GM19043 (cell line): ENCODE data around the gene RTP2.
"Not testable (repeated sequence)": the region's sequence is repeated elsewhere in the genome, so short reads cannot be mapped to it uniquely, and the experiment has no call there.

Source experiments
- ATAC-seq: cut with Tn5 transposase; IDR thresholded peaks from one replicate; pipeline ENCODE4 v1.9.1; 2021; ENCODE audit warnings: low read depth; ENCODE audit not compliant: unreplicated experiment

Gene RTP2

GRCh38 chr3:187717572-187717971 lies 15.2 kb upstream of the RTP2 start:
- no peak for ATAC-seq

GRCh38 chr3:187714404-187714979 lies 12.1 kb upstream of the RTP2 start:
- ATAC-seq = peak; percentile 80

GRCh38 chr3:187713504-187713903 lies 11.1 kb upstream of the RTP2 start:
- no peak for ATAC-seq

- ATAC-seq = no peak
Measured at GRCh38 chr3:187709155-187709554, 6.8 kb upstream of the RTP2 start.

- ATAC-seq = no peak
Measured at GRCh38 chr3:187708696-187709095, 6.3 kb upstream of the RTP2 start.

GRCh38 chr3:187706971-187707370 lies 4.6 kb upstream of the RTP2 start:
- no peak for ATAC-seq

GRCh38 chr3:187705164-187705563 lies 2.8 kb upstream of the RTP2 start:
- no peak for ATAC-seq

GRCh38 chr3:187700249-187700648 lies 2.1 kb downstream of the RTP2 start:
- no peak for ATAC-seq

- no peak for ATAC-seq
Measured at GRCh38 chr3:187698499-187699399, 3.6 kb downstream of the RTP2 start.

- no peak for ATAC-seq
Measured at GRCh38 chr3:187696021-187696420, 6.3 kb downstream of the RTP2 start.

GRCh38 chr3:187695449-187695848 lies 6.9 kb downstream of the RTP2 start:
- ATAC-seq = no peak

GRCh38 chr3:187694801-187695200 lies 7.6 kb downstream of the RTP2 start:
- ATAC-seq = no peak

- ATAC-seq = no peak
Measured at GRCh38 chr3:187693431-187693830, 8.9 kb downstream of the RTP2 start.

GRCh38 chr3:187689984-187690383 lies 12.4 kb downstream of the RTP2 start:
- no peak for ATAC-seq

GRCh38 chr3:187686621-187687273 lies 15.6 kb downstream of the RTP2 start:
- no peak for ATAC-seq

- ATAC-seq = no peak
Measured at GRCh38 chr3:187685948-187686347, 16.4 kb downstream of the RTP2 start.

- no peak for ATAC-seq
Measured at GRCh38 chr3:187684880-187685279, 17.5 kb downstream of the RTP2 start.

GRCh38 chr3:187684444-187684843 lies 17.9 kb downstream of the RTP2 start:
- ATAC-seq = no peak

GRCh38 chr3:187681756-187682155 lies 20.6 kb downstream of the RTP2 start:
- ATAC-seq = not testable (repeated sequence)

- ATAC-seq = no peak
Measured at GRCh38 chr3:187679638-187680396, 22.5 kb downstream of the RTP2 start.

- peak; percentile 54 for ATAC-seq
Measured at GRCh38 chr3:187678726-187679268, 23.6 kb downstream of the RTP2 start.
